Liver (tissue), 9 donors: ENCODE measurements around the gene DHRS3. TPM values are rescaled to one million over a fixed set of nuclear protein-coding genes. Genes with fewer than 3 reads are reported as not detected.

ENCODE experiments used
- DNase-seq: peaks from one replicate; pipeline ENCODE4 v3.0.0-alpha.2; 2017; ENCODE audit warnings: low spot score
- H3K27ac ChIP-seq, 2 donors: one replicate each; pipeline ENCODE4 v1.7.0; 2013; ENCODE audit warnings: inconsistent platforms in 2 of 2, low read length in 2 of 2, control low read depth in 1 of 2, low read depth in 1 of 2, mild to moderate bottlenecking in 1 of 2
- H3K27me3 ChIP-seq, 4 donors: one replicate each; pipeline versions ENCODE4 v1.6.1 to v1.7.0; 2013; ENCODE audit warnings: low read length in 3 of 4, inconsistent platforms in 1 of 4, mild to moderate bottlenecking in 1 of 4, moderate library complexity in 1 of 4; ENCODE audit not compliant: control insufficient read depth in 4 of 4, insufficient read depth in 4 of 4
- H3K36me3 ChIP-seq, 4 donors: one replicate each; pipeline versions ENCODE4 v1.6.1 to v1.7.0; 2013; ENCODE audit warnings: low read length in 3 of 4, mild to moderate bottlenecking in 3 of 4, low read depth in 1 of 4, moderate library complexity in 1 of 4; ENCODE audit not compliant: control insufficient read depth in 4 of 4, insufficient read depth in 3 of 4
- H3K4me1 ChIP-seq, 4 donors: one replicate each; pipeline versions ENCODE4 v1.6.1 to v1.7.0; 2013; ENCODE audit warnings: low read length in 3 of 4, mild to moderate bottlenecking in 3 of 4, moderate library complexity in 1 of 4; ENCODE audit not compliant: control insufficient read depth in 4 of 4, insufficient read depth in 4 of 4
- H3K4me3 ChIP-seq, 3 donors: one replicate each; pipeline versions ENCODE4 v1.6.1 to v1.7.0; 2013; ENCODE audit warnings: low read length in 3 of 3, control low read depth in 1 of 3, low read depth in 1 of 3, mild to moderate bottlenecking in 1 of 3
- H3K9ac ChIP-seq, 2 donors: one replicate each; pipeline ENCODE4 v1.7.0; 2013; ENCODE audit warnings: low read length in 2 of 2, mild to moderate bottlenecking in 2 of 2, moderate library complexity in 2 of 2, control low read depth in 1 of 2, low read depth in 1 of 2
- H3K9me3 ChIP-seq, 4 donors: one replicate each; pipeline versions ENCODE4 v1.6.1 to v1.7.0; 2013; ENCODE audit warnings: low read length in 3 of 4; ENCODE audit not compliant: control insufficient read depth in 4 of 4
- ATF3 ChIP-seq: IDR thresholded peaks from 2 replicates; pipeline ENCODE4 v1.6.1; 2016; ENCODE audit warnings: antibody characterized with exemption
- CTCF ChIP-seq: fragments of 150-350 bp; IDR thresholded peaks from 2 replicates; pipeline ENCODE4 v1.5.1; 2017; ENCODE audit warnings: improper control_type of control experiment, low read depth, low read length; ENCODE audit not compliant: missing input control
- EGR1 ChIP-seq, 2 donors: IDR thresholded peaks; 2 replicates each; pipeline ENCODE4 v1.6.1; 2016 to 2018; ENCODE audit warnings: antibody characterized with exemption in 2 of 2, low read depth in 2 of 2
- FOXA1 ChIP-seq: IDR thresholded peaks from 2 replicates; pipeline ENCODE4 v1.6.1; 2016; ENCODE audit warnings: antibody characterized with exemption
- FOXA2 ChIP-seq: IDR thresholded peaks from 2 replicates; pipeline ENCODE4 v1.6.1; 2016; ENCODE audit warnings: antibody characterized with exemption
- GABPA ChIP-seq, 2 donors: IDR thresholded peaks in 1 of 2; conservative IDR thresholded peaks in 1 of 2; 2 replicates each; pipeline ENCODE4 v1.6.1; 2016; ENCODE audit warnings: antibody characterized with exemption in 2 of 2, mild to moderate bottlenecking in 1 of 2, moderate library complexity in 1 of 2
- HNF4A ChIP-seq, 2 donors: conservative IDR thresholded peaks; 2 replicates each; pipeline ENCODE4 v1.6.1; 2016; ENCODE audit warnings: antibody characterized with exemption in 2 of 2, mild to moderate bottlenecking in 2 of 2
- HNF4G ChIP-seq: IDR thresholded peaks from 2 replicates; pipeline ENCODE4 v1.6.1; 2016; ENCODE audit warnings: antibody characterized with exemption
- JUND ChIP-seq, 2 donors: IDR thresholded peaks; 2 replicates each; pipeline ENCODE4 v1.6.1; 2016; ENCODE audit warnings: antibody characterized with exemption in 2 of 2
- MAX ChIP-seq: IDR thresholded peaks from 2 replicates; pipeline ENCODE4 v1.6.1; 2016; ENCODE audit warnings: antibody characterized with exemption
- NR2F2 ChIP-seq: IDR thresholded peaks from 2 replicates; pipeline ENCODE4 v1.6.1; 2016; ENCODE audit warnings: antibody characterized with exemption
- REST ChIP-seq: IDR thresholded peaks from 2 replicates; pipeline ENCODE4 v1.6.1; 2016; ENCODE audit warnings: antibody characterized with exemption, mild to moderate bottlenecking
- RXRA ChIP-seq, 2 donors: IDR thresholded peaks; 2 replicates each; pipeline ENCODE4 v1.6.1; 2017 to 2018; ENCODE audit warnings: antibody characterized with exemption in 2 of 2, mild to moderate bottlenecking in 1 of 2
- SP1 ChIP-seq: IDR thresholded peaks from 2 replicates; pipeline ENCODE4 v1.6.1; 2018; ENCODE audit warnings: antibody characterized with exemption, mild to moderate bottlenecking
- YY1 ChIP-seq: IDR thresholded peaks from 2 replicates; pipeline ENCODE4 v1.6.1; 2016; ENCODE audit warnings: antibody characterized with exemption, mild to moderate bottlenecking
- ZBTB33 ChIP-seq: IDR thresholded peaks from 2 replicates; pipeline ENCODE4 v1.6.1; 2016; ENCODE audit warnings: antibody characterized with exemption
- WGBS: extraction: QIAGEN DNeasy Blood & Tissue Kit; methylation state at CpG from one replicate; pipeline ENCODE4 v1.1.7; 2013; 5-methylcytosine and 5-hydroxymethylcytosine counted together
- polyA plus RNA-seq, 2 donors: library from polyadenylated mRNA; stranded (reverse) in 1 of 2; unstranded in 1 of 2; fragments of 200-250 nt in 1 of 2; fragments of >200 nt in 1 of 2; fragmentation: Nextera tagmentation in 1 of 2; extraction: Ambion mirVana in 1 of 2; gene quantifications; one replicate each; pipeline versions ENCODE4 v1.2.1 to v1.2.3, GENCODE V29; 2013 to 2015
- total RNA-seq, 2 donors: library from RNA; depleted of rRNA; stranded (reverse); fragments of >200 nt; gene quantifications; one replicate each; pipeline ENCODE4 v1.2.3, GENCODE V29; 2014
- donor health status: healthy.
- donor health status: healthy.
- donor health status: healthy.
- donor health status: healthy.
- donor health status: healthy.

Gene DHRS3
- total and polyA plus RNA-seq, 4 donors: 62.6 to 185 (median 158) TPM

GRCh38 chr1:12582649-12583048, 35.4 kb downstream of the DHRS3 start:
- TF ChIP-seq FOXA2 (no peak), NR2F2 (no peak), FOXA1 (no peak), RXRA (IDR thresholded peaks at IDR 0.05) (no peak), YY1 (no peak), HNF4A (conservative IDR thresholded peaks at IDR 0.05) (no peak), ATF3 (no peak), GABPA (IDR thresholded peaks at IDR 0.05 in 1 of 2, conservative IDR thresholded peaks at IDR 0.05 in 1 of 2) (no peak), EGR1 (IDR thresholded peaks at IDR 0.05; ENCODE audit: low read depth in 2 of 2) (no peak)

GRCh38 chr1:12581179-12581578, 36.8 kb downstream of the DHRS3 start:
- 91% methylated on average over 5 of the region's 5 CpGs for WGBS
- Histone ChIP-seq H3K9me3 (no peaks in the 10 kb centered on the region), H3K4me3 (no peak overlapping the region), H3K27ac (no peak overlapping the region), H3K9ac (no peak overlapping the region), H3K27me3 (no peaks in the 10 kb centered on the region), H3K36me3 (peaks cover 7 to 45% (median 41%) of the 10 kb centered on the region in 4 donors), H3K4me1 (no peaks in the 10 kb centered on the region)
- no peak for DNase-seq
- TF ChIP-seq JUND (IDR thresholded peaks at IDR 0.05): no peak
- no peak for TF ChIP-seq HNF4G
- no peak for TF ChIP-seq REST
- no peak for TF ChIP-seq GABPA (IDR thresholded peaks at IDR 0.05 in 1 of 2, conservative IDR thresholded peaks at IDR 0.05 in 1 of 2)
- TF ChIP-seq EGR1 (IDR thresholded peaks at IDR 0.05; ENCODE audit: low read depth in 2 of 2): no peak
- TF ChIP-seq RXRA (IDR thresholded peaks at IDR 0.05): no peak
- TF ChIP-seq SP1: no peak
- TF ChIP-seq CTCF: no peak
- TF ChIP-seq FOXA1: no peak
- TF ChIP-seq HNF4A (conservative IDR thresholded peaks at IDR 0.05): no peak
- TF ChIP-seq ATF3: no peak
- no peak for TF ChIP-seq MAX
- TF ChIP-seq YY1: no peak
- no peak for TF ChIP-seq FOXA2
- TF ChIP-seq ZBTB33: no peak

More at GRCh38 chr1:12582649-12583048, 35.4 kb downstream of the DHRS3 start:
- H3K9ac ChIP-seq: no peak overlapping the region
- no peak for DNase-seq
- H3K27ac ChIP-seq: no peak overlapping the region
- no peak overlapping the region for H3K4me3 ChIP-seq
- no peaks in the 10 kb centered on the region for H3K27me3 ChIP-seq
- no peaks in the 10 kb centered on the region for H3K4me1 ChIP-seq
- no peaks in the 10 kb centered on the region for H3K9me3 ChIP-seq
- peaks cover 7 to 38% (median 34%) of the 10 kb centered on the region in 4 donors for H3K36me3 ChIP-seq
- WGBS: 95% methylated on average over 4 of the region's 4 CpGs
